ENCODE results near the gene FAM89B.
A peak's percentile ranks its signal among the peaks of the same experiment; 100 is the strongest.

Gene FAM89B

DNA sequence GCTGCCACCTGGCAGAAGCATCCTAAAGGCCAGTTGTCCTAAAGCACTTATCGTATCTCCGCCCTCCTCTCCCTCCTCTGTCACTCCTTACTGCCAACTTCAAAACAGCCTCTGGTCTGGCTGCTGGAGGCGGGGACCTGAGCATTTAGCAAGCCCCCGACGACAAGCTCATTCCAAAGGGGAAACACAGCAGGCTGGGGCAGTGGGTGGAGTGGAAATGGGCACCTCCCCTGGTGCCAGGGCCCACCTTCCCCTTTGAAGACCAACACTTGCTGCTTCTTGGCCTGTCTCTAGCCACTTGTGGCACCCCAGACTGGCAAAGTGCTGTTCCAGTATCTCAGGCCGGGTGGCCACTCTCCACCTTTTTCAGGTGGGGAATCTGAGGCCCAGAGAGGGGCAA lies 38.1 kb downstream of the FAM89B start:
- DNase-seq (ENCODE audit: low spot score), result no peak

DNA sequence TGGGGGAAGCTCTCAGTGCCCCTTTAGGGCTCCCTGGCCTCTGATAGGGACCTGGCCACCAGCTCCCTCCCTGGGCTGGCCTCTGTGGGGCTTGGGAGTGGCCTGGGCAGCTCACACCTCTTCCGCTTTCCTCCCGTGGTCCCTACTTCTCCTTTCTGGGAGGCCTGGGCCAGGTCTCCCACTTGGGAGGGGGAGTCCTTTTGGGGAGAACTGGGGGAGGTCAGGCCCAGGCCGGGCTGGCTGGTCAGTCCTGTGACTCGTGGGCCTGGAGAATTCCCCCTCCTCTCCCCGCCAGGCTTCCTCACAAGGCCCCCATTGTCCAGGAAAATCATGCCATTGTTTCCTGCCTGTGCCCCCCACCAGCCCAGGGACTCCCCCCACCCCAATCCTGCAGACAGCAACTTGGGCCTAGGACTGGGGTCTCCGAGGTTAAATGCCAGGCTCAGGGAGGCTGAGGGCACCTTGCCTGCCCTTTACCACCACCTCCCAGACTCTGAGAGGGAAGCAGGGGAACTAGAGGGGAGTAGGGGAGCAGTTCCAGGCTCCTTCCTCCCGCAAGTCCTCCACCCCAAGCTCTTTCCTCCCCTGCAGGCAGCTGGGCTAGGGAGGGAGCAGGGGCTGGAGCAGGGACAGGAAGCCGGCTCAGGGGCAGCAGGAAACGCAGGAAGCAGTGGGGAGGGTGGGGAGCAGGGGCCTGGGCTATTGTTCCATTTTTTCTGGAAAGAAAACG lies 38.9 kb downstream of the FAM89B start:
- DNase-seq (ENCODE audit: low spot score), result no peak

DNA sequence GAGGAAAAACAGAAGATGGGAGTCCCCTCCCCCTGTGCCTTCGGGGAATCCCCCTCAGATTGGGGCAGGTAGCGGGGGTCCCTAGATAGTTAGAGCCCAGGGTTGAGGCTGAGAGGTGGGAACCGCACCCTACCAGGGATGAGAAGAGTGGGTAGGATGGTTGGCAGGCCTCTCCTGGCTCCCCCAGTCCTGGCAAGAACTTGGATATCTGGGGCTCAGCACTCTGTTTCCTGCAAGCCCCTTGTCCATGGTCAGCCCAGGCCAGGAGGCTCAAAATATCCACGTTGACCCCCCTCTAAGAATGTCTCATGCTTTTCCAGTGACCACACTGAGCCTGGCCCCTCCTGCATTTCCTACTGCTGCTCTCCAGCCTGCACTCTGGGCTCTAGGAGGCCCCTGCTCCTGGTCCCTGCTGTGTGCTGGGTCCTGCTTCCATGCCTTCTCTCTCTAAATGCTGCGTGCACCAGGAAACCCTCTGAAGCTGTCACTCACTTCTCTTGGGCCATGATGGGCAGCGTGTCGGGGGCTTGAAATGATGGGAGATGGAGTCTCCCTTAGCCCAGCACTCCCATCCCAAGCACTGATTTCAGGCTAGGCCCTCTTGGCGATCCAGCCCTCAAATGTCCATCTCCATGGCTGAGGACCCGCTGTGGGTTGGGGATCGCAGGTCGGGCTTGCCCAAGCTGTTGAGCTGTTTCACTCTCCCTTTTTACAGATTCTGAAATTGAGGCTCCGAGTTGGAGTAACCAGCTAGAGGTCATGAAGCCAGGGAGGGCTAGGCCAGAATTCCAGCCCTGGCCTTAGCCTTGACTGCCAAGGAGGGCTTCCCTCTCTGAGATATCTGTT lies 39.6 kb downstream of the FAM89B start:
- DNase-seq (ENCODE audit: low spot score), result no peak

DNA sequence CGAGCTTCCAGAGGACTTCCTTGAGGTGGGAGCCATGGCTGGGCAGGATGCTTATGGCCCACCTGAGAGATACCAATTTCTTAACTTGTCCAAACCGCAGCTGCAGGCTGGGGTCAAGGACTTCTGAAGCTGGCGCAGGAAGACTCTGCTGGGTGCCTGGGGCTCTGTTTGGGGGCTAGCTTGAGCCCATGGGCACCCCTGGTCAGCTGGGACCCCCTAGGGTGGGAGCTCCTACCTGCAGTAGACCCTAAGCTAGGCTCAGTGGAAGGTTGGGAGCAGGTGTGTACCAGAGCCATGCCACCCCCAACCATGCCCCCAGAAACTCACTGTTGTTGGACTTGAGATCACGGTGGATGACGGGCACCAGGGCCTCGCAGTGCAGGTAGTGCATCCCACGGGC lies 40.4 kb downstream of the FAM89B start:
- no peak for DNase-seq (ENCODE audit: low spot score)

DNA sequence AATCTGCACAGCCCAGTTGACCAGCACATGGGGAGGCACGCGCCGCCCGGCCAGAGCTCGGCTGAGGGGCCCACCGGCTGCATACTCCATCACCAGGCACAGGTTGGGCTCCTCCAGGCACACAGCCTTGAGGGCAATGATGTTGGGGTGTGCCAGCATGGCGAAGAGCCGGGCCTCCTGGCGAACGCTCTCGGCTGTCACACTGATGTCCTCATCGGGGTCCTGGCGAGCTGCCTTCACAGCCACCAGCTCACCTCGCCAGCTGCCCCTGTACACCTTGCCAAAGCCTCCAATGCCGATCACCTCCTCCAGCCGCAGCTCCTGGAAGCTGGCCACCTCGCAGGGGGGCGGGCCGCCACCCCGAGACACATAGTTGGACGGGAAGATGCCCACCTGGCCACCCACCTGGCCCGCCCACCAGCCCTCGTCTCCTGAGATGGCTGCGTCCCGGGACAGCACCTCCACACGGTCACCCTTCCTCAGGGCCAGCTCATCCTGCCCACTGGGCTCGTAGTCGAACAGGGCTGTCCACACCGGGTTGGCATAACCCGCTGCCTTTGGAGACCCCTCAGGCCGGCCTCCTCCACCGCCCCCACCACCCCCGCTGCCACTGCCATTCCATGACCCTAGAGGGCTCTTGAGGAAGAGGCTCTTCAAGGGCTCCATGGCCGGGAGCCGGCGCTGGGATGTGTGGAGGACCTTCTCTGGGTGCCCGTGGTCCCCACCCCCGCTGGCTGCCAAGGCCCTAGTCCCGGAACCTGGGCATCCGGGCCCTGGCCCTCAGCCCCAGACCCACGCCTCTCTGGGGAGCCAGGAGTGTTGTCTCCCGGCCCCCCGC lies 41.0 kb downstream of the FAM89B start:
- no peak for DNase-seq (ENCODE audit: low spot score)

DNA sequence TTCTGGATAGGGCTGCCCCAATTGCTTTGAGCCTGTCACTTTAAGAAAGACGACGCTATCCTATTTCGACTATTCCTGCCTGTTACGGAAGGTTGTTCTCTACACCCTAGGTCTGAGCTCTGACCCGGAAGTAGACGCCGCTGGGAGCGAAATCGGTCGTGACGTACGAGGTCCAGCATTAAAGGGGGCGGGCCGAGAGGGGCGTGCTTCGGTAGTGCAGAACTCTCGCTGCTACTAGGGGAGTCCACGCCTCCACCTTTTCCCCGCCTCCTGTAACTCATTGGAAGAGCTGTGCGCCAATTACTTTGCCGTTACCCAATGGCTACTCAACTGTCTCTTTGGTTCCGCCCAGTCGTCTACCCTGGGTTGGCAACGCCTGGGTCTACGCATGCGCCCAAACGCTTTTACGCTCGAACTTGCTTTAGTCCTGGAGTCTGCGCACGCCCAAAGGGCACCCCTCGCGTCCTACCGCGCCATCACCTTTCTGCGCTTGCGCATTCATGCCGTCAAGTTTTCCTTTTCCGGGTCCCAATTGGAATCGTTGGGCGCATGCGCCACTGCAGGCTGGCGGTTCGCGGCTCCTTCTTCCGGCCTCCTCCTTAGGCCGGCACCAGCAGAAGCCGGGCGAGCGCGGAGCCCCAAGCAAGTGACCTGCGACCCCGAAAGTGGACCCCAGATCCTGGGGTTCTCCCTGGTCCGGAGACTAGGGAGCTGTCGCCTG lies 43.1 kb downstream of the FAM89B start, which contains the start of gene PCNX3:
Gene PCNX3 (plus strand): TSS at position 548 of the 721 bp plus-strand sequence. CDS start 536 bp downstream, outside the sequence.
- DNase-seq (ENCODE audit: low spot score), result peak; percentile 99

DNA sequence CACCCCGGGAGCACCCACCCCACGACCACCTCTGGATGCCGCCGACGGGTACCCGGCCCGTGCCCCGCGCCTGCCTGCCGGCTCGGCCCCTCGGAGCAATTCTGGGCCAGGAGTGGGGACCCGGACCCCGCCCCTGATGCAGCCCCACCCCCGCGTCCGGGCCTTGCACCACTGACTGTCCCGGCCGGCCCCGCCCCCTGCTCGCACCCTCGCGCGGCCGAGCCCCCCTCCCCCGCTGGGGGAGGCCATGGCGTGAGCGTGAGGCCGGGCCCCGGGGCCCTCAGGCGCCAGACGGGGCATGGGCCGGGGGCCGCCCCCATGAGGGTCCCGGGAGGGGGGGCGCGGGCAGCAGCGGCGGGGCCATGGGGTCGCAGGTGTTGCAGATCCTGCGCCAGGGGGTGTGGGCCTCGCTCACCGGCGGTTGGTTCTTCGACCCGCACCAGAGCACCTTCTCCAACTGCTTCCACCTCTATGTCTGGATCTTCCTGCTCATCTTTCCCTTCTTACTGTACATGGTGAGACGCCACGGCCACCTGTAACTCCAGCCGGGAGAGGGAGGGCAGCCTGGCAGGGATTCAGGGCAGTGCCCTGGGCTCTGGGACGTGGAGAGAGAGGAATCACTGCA lies 43.7 kb downstream of the FAM89B start:
- peak; percentile 89 for DNase-seq (ENCODE audit: low spot score)

DNA sequence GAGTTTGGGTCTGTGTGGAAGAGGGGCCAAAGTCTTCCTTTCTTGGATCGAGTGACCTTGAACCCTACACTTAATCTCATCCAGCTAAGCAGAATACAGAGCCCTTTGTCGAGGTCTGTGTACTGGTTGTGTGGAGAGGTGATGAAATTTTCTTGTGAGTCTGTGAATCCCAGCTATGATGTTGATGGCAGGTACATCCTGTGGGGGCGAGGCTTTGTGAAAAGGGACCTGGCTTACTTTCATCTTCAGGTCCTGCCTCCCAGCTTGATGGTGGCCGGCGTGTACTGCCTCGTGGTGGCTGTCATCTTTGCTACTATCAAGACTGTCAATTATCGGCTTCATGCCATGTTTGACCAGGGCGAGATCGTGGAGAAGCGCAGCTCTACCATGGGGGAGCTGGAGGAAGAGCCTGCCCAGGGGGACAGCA lies 44.2 kb downstream of the FAM89B start:
- DNase-seq (ENCODE audit: low spot score), result no peak

DNA sequence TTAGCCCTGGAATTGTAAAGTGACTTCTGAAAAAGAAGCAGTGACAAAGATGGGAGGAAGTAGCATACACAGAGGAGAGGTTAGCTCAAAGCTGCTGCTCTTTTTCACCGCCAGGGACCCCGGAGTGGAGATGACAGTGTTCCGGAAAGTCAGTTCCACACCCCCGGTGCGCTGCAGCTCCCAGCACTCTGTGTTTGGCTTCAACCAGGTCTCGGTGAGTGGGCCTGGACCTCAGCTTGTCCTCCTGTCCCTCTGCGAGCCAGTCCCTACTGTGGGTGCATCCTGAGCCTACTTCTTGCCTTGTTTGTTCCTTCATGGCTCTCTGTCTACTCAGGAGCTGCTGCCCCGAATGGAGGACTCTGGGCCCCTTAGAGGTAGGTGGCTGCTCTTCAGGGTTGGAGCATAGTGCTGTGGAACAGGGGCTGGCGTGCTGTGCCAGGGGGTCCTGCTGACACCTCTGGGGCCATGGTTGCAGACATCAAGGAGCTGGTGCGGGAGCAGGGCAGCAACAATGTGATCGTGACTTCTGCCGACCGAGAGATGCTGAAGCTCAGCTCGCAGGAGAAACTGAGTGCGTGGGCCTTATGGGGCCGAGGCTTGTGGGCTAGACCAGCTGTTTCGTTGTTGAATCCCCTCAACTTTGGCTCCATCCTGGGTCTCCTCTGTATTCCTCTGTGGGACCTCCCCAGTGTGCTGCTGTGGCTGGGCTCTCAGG lies 45.0 kb downstream of the FAM89B start:
- no peak for DNase-seq (ENCODE audit: low spot score)

DNA sequence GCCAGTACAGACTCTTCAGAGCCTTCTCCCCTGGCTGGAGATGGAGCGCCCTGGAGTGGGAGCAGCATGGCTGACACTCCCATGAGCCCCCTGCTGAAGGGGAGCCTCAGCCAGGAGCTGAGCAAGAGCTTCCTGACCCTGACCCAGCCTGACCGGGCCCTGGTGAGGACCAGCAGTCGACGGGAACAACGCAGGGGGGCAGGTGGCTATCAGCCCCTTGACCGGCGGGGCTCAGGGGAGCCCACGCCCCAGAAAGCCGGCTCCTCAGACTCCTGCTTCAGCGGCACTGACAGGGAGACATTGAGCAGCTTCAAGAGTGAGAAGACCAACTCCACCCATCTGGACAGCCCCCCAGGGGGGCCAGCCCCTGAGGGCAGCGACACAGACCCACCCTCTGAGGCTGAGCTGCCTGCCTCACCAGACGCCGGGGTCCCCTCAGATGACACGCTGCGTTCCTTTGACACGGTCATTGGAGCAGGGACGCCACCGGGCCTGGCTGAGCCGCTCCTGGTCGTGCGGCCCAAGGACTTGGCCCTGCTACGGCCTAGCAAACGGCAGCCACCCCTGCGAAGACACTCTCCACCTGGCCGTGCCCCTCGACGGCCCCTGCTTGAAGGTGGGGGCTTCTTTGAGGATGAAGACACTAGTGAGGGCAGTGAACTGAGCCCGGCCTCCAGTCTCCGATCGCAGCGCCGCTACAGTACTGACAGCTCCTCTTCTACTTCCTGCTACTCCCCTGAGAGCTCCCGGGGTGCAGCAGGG lies 45.8 kb downstream of the FAM89B start:
- no peak for DNase-seq (ENCODE audit: low spot score)

DNA sequence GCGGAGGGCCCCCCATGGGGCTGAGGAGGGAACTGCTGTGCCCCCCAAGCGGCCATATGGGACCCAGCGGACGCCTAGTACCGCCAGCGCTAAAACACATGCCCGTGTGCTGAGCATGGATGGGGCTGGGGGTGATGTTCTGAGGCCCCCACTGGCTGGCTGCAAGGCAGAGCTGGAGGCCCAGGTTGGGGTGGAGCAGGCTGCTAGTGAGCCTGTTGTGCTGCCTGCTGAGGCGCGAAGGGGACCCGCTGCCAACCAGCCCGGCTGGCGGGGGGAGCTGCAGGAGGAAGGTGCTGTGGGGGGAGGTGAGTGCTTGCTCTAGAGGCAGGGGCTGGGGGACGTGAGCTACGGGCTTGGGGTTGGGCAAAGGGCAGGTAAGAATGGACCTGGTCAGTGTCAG lies 46.4 kb downstream of the FAM89B start:
- DNase-seq (ENCODE audit: low spot score), result no peak

DNA sequence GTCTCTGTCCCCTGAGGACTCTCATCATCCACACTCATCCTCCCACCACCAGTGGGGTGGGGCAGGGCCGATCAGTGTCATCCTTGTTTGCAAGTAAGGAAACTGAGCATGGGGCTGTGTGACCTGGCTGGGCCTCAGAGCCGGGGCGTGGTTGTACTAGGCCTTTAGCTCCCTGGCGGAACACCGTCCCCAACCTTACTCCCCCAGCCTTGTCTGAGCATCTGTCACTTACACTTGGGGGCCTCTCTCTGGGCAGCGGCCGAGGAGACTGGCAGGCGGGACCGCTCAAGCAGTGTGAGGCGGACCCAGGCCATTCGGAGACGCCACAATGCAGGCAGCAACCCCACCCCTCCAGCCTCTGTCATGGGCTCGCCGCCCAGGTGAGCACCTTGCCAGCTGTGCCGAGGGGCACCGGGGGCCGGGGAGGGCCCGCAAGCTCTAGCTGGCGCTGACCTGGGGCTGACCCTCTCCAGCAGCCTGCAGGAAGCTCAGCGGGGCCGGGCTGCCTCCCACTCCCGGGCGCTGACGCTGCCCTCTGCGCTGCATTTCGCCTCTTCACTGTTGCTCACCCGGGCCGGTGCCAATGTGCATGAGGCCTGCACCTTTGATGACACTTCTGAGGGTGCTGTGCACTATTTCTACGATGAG lies 47.1 kb downstream of the FAM89B start:
- DNase-seq (ENCODE audit: low spot score), result no peak

DNA sequence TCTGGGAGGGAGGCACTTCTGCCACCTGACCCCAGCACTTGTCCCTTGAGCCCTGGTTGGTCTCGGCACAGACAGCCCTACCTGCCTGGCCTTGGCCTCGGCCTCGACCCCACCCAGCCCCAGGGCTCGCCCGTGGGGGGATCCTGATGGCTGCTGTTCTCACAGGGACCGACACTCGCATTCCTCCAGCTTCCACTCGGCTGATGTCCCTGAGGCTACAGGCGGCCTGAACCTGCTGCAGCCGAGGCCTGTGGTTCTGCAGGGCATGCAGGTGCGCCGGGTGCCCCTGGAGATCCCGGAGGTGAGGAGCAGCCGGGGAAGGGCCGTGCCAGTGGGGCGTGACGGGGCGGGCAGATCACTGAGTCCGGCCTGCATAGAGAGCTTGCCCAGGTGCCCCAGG lies 48.3 kb downstream of the FAM89B start:
- no peak for DNase-seq (ENCODE audit: low spot score)

DNA sequence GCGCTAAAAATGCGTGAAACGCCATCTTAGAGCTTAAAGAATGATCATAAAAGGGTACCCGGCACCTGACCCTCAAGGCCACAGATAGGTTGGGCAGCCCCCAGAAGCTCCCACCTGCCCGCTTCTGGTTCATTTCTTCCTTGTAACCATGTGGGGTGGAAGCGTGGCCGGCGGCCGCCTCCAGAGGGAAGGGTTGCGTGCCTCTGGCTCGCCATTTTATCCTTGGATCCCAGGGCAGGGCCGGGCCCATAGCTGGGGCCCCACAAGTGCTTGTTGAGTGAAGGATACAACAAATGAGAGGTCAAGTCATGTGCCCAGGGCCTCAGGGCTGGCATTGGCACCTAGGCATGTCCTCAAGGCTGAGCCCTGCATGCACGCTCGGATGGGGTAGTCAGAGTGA lies 49.1 kb downstream of the FAM89B start:
- DNase-seq (ENCODE audit: low spot score), result no peak

DNA sequence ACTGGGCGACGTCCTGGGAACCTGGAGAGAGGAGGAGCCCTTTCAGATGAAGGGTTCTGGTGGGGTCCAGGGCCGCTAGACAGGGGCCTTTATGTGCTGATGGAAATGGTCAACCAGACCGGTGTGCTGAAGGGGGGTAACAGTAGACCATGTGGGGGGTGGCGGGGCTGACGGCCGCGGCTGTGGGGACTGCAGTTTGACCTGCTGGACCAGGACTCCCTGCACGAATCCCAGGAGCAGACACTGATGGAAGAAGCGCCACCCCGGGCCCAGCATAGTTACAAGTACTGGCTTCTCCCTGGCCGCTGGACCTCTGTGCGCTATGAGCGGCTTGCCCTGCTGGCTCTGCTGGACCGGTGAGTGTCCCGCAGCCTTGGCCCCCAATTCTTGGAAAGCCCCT lies 49.7 kb downstream of the FAM89B start:
- DNase-seq (ENCODE audit: low spot score), result no peak

DNA sequence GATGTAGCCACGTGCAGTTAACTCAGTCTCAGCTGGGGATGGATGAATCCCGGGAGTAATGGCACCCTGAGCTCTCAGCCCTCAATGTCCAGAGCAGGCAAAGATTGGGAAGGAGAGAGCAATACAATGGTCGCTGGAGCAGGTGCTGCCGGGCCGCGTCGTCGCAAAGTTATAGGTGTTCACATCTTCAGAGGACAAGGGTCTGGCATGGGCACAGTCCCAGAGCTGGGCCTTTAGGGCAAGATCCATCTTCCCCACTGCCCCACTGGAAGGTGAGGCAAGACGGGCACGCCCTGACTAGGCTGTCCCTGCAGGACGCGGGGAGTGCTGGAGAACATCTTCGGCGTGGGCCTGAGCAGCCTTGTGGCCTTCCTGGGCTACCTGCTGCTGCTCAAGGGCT lies 50.8 kb downstream of the FAM89B start:
- DNase-seq (ENCODE audit: low spot score), result no peak

Measured in iPS-NIHi11 (cell line).